Chondrocyte (in vitro differentiated cells): Measurements from ENCODE around the gene MEIS1. TPM values are rescaled to one million over a fixed set of nuclear protein-coding genes. Genes with fewer than 3 reads are reported as not detected.

Experiments used
- DNase-seq: peaks from one replicate; pipeline ENCODE4 v3.0.0; 2021; ENCODE audit warnings: mixed read lengths, low spot score
- H3K27ac Mint-ChIP-seq: one replicate; pipeline ENCODE4 v1.8.0; 2021; ENCODE audit warnings: mild to moderate bottlenecking, moderate library complexity, mixed read lengths; ENCODE audit not compliant: unreplicated experiment
- H3K27me3 Mint-ChIP-seq: 2 replicates; pipeline ENCODE4 v1.8.0; 2021; ENCODE audit warnings: low read depth, mixed read lengths
- H3K36me3 Mint-ChIP-seq: 2 replicates; pipeline ENCODE4 v1.8.0; 2021; ENCODE audit warnings: low read depth, mixed read lengths
- H3K4me1 Mint-ChIP-seq: 2 replicates; pipeline ENCODE4 v1.8.0; 2021; ENCODE audit warnings: low read depth, mild to moderate bottlenecking, mixed read lengths
- H3K4me3 Mint-ChIP-seq: one replicate; pipeline ENCODE4 v1.8.0; 2021; ENCODE audit warnings: mild to moderate bottlenecking, moderate library complexity, mixed read lengths; ENCODE audit not compliant: unreplicated experiment
- H3K9me3 Mint-ChIP-seq: 2 replicates; pipeline ENCODE4 v1.8.0; 2021; ENCODE audit warnings: low read depth, mixed read lengths
- CTCF ChIP-seq: fragments of 200-600 bp; sonication (generic); IDR thresholded peaks from 2 replicates; pipeline ENCODE4 v1.5.0; 2021; ENCODE audit warnings: antibody characterized with exemption, mild to moderate bottlenecking, moderate library complexity
- total RNA-seq: library from RNA; stranded (reverse); gene quantifications from 3 replicates; pipeline ENCODE4 v1.2.1, GENCODE V29; 2021

MEIS1 gene
- total RNA-seq, 1 donor from 2014 or later, result 18.5 TPM

- H3K9me3 Mint-ChIP-seq, result no peaks in the 10 kb centered on the region
- DNase-seq, result no peak
- H3K27me3 Mint-ChIP-seq, result no peaks in the 10 kb centered on the region
- H3K27ac Mint-ChIP-seq, result no peak overlapping the region
- no peak for TF ChIP-seq CTCF
- peaks cover 2% of the 10 kb centered on the region for H3K36me3 Mint-ChIP-seq
- no peak overlapping the region for H3K4me3 Mint-ChIP-seq
- H3K4me1 Mint-ChIP-seq, result no peaks in the 10 kb centered on the region
Observed at GRCh38 chr2:66467718-66468117, 32.8 kb downstream of the MEIS1 start.

GRCh38 chr2:66469214-66469902 lies 34.4 kb downstream of the MEIS1 start:
- no peak for DNase-seq
- TF ChIP-seq CTCF, result no peak
- Mint-ChIP-seq H3K4me3 (no peak overlapping the region), H3K27ac (no peak overlapping the region), H3K36me3 (peaks cover 2% of the 10 kb centered on the region), H3K9me3 (no peaks in the 10 kb centered on the region), H3K4me1 (no peaks in the 10 kb centered on the region), H3K27me3 (no peaks in the 10 kb centered on the region)

- no peak overlapping the region for H3K4me3 Mint-ChIP-seq
- TF ChIP-seq CTCF, result no peak
- H3K36me3 Mint-ChIP-seq, result no peaks in the 10 kb centered on the region
- DNase-seq, result no peak
- H3K27me3 Mint-ChIP-seq, result no peaks in the 10 kb centered on the region
- H3K4me1 Mint-ChIP-seq, result no peaks in the 10 kb centered on the region
- H3K27ac Mint-ChIP-seq, result no peak overlapping the region
- no peaks in the 10 kb centered on the region for H3K9me3 Mint-ChIP-seq
Observed at GRCh38 chr2:66470199-66470598, 35.3 kb downstream of the MEIS1 start.

- Mint-ChIP-seq H3K36me3 (peaks cover 4% of the 10 kb centered on the region), H3K27me3 (peaks cover 4% of the 10 kb centered on the region), H3K4me3 (no peak overlapping the region), H3K4me1 (peaks cover 8% of the 10 kb centered on the region), H3K9me3 (peaks cover 3% of the 10 kb centered on the region), H3K27ac (no peak overlapping the region)
- TF ChIP-seq CTCF, result no peak
- DNase-seq, result no peak
Observed at GRCh38 chr2:66472225-66472843, 37.4 kb downstream of the MEIS1 start.

- no peak for DNase-seq
- H3K9me3 Mint-ChIP-seq, result peaks cover 3% of the 10 kb centered on the region
- peaks cover 4% of the 10 kb centered on the region for H3K27me3 Mint-ChIP-seq
- H3K4me1 Mint-ChIP-seq, result peaks cover 16% of the 10 kb centered on the region
- H3K27ac Mint-ChIP-seq, result no peak overlapping the region
- no peak for TF ChIP-seq CTCF
- no peak overlapping the region for H3K4me3 Mint-ChIP-seq
- peaks cover 4% of the 10 kb centered on the region for H3K36me3 Mint-ChIP-seq
Observed at GRCh38 chr2:66477135-66477842, 42.4 kb downstream of the MEIS1 start.
